Posterior cingulate gyrus (tissue), 11 donors: Measurements from ENCODE around the gene CWC27.

ENCODE experiments used
- DNase-seq, 10 donors: peaks; one replicate each; pipeline versions ENCODE4 v3.0.0 to v3.0.0-alpha.2; 2020 to 2021; ENCODE audit warnings: mixed read lengths in 3 of 10
- intact Hi-C: fragments of 100-400 bp; cut with DNase I; formaldehyde crosslinking; loops from one replicate; pipeline ENCODE4 v1.15.1; 2023

Gene CWC27

DNA sequence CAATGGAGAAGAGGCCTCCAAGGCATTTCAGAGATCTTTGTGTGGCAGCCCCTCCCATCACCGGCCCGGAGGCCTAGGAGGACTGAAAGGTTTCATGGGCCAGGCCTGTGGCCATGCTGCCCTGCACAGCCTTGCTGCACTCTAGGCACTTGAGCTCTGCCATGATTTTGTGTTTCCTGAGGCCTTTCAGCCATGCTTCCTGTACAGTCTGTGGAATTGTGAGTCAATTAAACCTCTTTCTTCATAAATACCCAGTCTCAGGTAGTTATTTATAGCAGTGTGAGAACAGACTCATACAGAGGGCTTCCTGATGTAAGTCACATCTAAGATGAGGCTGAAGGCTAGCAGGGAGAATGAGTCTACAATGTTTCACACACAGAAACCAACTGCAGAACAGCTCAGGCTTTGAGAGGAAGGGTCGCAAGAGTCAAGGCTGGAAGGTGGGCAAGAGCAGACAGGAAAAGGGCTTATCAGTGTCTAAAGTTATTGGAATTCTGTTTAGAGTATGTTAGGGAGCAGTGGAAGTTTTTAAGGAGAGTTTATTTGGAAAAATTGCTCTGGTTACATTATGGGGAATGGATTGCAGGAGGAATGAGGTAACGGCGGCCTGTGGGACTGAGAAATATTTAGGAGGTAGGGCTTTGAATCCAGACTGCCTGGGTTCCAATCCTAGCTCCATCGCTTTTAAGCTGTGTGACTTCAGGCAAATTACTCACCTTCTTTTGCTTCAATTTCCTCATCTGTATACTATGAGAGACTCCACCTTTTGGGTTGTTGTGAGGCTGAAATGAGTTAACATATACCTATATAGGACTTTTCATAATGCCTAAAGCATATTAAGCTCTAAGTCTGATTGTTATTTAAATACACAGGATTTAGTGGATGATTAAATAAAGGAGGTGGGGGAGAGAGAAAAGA, 291.2 kb downstream of the CWC27 start:
- peak in 1 of 10 donors; percentile 59 for DNase-seq
- intact Hi-C loops, result no loop called here

DNA sequence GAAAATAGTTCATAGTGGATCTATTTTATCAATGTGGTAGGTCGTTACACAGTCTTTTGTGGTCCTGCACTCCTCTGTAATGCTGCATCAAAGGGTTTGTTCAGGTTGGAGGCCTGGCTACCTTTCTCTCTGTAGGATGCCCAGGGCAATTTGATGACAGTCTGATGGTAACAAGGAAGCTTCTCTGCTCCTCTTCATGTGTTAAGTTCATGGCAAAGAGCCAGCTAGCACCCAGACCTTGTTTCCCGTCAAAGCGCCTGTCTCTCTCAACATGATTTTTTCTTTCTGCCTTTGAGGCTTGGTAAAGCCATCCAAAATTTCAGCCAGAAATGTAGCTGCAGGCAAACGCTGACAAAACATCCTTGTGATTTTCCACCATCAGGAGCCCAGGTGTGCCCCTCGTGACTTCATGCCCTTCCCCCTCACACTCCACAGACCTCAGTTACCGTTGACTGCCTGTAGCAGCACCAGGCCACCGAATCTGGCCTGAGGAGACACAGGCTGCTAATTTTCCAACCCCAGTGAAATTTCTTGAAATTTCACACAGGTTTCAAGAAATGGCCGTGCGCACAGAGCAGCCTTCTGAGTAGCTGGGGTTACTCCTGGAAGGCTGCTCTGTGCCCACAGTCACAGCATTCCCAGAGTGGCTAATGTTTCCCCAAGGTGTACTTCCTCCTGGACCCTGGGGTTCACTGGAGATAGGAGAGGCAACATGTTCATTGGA, 292.7 kb downstream of the CWC27 start:
- intact Hi-C loops, result no loop called here
- no peak for DNase-seq

DNA sequence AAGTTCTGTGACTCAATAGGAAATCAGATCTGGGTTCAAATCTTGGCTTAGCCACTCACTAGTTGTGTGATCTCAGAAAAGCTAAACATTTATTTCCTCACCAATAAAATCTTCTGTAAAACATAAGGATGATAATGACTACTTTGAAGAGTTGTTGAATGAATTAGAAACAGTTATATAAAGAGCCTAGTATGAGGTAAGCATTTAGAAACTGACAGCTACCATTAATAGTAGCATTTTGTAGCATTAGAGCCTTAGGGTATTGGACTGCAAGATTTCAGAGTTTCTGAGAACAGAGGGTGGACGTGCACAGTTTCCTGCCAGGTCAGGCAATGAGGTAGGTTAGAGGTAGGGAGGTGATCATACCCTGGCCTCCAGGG, 293.2 kb downstream of the CWC27 start:
- intact Hi-C loops, result no loop called here
- no peak for DNase-seq

DNA sequence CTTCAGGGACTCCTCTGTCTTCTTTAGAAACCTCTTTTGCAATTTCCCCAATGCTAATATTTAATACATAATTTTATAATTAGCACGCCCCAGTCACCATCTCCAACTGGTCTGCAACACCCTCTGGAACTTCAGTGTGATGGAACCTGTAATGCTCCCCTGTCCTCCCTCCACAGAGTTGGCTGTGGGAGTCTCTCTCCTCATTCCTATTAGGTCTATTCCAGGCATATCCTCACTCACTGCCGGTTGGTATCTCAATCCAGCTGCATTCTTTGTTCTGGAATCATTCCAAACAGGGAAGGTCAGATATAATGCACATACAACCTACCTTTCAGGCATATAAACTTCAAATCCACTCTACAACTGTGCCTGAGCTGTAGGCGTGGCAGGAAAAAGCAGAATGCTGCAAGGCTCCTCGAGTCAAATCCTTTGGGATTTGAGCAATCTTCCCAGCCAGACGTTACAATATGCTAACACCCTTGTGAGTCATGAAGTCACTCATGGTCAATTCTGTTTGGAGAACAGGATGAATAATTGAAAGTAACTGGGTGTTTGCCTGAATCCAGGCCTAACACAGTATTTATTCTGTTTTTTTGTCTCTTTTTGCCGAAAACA, 293.8 kb downstream of the CWC27 start:
- no peak for DNase-seq
- intact Hi-C loops, result no loop called here

DNA sequence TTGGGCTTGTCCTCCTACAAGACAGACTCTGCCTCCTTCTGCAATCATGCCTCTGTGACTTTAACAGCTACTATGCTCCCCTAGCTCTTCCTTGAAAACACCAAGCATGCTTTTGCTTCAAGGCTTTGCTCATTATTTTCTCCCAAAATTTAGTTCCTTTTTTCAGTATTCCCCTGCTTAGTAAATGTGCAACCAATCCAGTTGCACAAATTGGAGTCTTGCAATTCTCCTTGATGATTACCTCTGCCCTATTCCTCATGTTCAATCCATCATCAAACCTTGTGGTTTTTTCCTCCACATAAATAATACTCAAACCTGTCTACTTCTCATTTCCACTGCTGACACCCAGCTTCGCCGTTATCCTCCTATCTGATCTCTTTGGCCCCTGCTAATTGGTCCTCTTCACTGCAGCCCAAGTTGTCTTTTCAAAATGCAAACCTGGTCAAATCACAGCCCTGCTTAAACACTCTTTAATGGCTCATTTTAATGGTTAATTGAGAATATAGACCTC, 296.3 kb downstream of the CWC27 start:
- DNase-seq, result no peak
- intact Hi-C loops, result no loop called here

DNA sequence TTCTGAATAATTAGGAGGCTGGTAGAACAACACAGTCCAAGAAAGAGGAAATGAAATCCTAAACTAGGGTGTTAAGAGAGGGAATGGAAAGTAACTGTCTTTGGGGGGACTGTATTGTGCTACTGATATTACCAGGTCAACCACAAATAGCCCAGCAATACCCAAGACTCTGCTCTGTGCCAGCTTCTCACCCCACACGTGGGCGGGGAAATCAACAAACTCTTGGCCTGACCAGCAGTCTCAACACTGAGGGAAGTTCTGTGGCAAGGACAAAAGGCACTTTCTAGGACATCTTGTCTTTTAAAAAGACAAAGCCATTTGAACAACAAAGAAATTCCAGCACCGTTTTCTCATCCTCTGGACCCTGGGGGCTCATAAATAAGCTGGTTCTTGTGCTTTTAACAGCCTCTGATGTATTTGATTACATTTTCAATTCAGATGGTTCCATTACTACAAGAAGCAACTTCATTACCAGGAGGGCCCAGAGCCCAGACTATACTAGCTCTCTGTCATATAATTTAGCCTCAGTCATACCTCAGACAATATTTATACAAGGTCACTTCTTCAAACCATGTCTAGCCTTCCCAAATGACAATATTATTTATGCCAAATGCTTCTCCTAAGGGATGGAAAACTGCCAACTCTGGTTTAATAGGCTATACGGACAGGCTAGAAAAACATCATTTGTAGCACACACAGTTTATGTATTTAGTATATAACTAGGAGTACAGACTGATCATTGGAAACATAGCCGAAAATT, 297.8 kb downstream of the CWC27 start:
- intact Hi-C loops, result no loop called here
- no peak for DNase-seq

DNA sequence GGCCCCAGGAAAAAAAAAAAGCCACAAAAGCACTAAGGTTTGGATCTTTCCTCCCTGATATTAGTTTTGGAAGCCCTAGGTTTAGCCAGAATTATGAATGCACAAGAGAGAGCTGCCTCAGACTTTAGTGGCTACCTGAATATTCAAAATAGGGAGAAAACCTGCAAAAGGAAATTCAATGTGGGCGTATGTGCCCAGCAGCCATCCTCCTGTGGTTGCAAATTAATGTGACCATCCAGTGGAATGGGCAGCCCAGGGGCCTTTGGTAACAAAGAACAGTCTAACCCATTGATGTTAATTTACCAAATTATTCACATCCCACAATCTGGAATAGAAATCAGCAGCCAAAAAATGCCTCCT, 298.4 kb downstream of the CWC27 start:
- DNase-seq, result no peak
- intact Hi-C loops, result no loop called here
